HG03039 (cell line): ENCODE results near the gene POLR3E.
"Not testable (repeated sequence)": the region's sequence is repeated elsewhere in the genome, so short reads cannot be mapped to it uniquely, and the experiment has no call there.

Experiments used
- ATAC-seq: cut with Tn5 transposase; IDR thresholded peaks from one replicate; pipeline ENCODE4 v1.9.1; 2021; ENCODE audit warnings: mild to moderate bottlenecking, moderate library complexity; ENCODE audit not compliant: unreplicated experiment

POLR3E gene

DNA sequence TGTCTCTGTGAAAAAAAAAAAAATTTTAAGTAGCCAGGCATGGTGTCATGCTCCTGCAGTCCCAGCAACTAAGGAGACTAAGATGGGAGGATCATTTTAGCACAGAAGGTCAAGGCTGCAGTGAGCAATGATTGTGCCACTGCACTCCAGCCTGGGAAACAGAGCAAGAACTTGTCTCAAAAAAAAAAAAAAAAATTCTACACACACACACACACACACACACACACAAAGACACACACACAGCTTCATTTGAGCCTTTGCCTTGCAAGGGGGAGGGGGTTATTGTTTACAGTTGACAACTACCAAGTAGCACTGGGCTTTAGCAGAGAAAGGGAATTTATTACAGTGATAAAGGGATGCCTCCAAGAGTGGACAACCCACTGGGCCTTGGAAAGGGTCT lies 4.9 kb upstream of the POLR3E start:
- ATAC-seq: no peak

DNA sequence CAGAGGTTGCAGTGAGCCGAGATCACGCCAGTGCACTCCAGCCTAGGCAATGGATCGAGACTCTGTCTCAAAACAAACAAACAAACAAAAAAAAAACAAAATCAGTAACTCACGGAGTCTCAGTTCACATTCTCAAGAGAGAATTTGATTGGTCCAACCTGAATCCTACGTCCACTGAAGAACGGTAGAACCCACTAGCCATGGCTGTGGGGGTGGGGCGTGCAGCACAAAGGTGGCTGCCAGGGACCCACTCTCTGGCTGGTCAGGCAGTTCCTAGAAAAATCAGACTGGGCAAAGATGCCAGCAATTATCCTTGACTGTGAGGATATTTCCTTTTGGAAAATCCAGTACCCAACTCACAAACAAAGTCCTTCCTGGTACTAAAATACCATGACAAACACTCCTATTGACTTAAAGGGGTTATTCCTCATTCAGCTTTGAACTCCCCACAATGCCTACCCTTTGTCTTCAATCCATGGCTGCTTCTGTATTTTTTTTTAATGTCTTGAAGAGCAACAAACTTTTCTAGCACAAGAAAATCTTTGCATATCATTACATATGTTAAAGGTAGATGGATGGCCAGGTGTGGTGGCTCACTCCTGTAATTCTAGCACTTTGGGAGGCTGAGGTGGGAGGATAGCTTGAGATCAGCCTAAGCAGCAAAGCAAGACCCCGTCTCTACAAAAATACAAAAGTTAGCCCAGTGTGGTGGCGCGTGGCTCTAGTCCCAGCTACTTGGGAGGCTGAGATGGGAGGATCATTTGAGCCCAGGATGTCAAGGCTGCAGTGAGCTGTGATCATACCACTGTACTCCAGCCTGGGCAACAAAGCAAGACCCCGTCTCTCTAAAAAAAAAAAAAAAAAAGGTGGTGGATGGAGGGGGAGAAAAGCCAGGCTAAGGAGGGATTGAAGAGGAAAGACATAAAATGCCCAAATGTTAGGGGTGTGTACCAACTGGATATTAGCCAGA lies 3.8 kb upstream of the POLR3E start:
- no peak for ATAC-seq

DNA sequence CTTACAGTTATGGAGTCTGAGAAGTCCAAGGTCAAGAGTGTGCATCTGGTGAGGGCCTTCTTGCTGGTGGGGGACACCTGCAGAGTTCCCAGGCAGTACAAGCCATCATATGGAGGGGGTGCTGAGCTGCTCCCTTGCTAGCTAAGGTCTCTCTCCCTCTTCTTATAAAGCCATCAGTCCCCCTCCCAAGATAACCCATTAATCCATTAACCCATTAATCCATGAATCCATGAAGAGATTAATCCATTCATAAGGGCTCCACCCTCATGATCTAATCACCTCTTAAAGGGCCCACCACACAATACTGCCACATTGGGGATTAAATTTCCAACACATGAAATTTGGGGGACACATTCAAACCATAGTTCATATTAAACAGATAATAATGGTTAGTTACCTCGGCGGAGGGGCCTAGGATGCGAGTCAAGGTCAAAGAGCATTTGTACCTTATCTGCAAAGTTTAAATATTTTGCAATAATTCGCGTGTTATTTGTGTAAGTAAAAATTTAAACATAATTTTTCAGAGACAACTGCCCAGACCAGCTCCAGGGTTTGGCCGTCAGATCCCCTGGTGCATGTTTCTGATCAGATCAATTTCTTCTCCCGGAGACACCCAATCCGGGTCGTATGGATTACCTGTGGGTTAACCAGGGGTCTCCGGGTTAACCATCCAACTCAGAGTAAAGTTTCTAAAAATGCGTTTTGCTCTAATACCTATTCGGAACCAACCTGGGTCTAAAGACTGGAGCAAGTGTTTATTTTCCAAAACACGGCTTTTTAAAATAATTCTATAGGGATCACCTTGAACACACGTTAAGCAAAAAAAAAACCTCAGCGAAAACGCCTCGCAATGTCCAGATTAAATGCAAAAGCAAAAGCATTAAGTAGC lies 740 bp upstream of the POLR3E start:
- ATAC-seq: no peak

DNA sequence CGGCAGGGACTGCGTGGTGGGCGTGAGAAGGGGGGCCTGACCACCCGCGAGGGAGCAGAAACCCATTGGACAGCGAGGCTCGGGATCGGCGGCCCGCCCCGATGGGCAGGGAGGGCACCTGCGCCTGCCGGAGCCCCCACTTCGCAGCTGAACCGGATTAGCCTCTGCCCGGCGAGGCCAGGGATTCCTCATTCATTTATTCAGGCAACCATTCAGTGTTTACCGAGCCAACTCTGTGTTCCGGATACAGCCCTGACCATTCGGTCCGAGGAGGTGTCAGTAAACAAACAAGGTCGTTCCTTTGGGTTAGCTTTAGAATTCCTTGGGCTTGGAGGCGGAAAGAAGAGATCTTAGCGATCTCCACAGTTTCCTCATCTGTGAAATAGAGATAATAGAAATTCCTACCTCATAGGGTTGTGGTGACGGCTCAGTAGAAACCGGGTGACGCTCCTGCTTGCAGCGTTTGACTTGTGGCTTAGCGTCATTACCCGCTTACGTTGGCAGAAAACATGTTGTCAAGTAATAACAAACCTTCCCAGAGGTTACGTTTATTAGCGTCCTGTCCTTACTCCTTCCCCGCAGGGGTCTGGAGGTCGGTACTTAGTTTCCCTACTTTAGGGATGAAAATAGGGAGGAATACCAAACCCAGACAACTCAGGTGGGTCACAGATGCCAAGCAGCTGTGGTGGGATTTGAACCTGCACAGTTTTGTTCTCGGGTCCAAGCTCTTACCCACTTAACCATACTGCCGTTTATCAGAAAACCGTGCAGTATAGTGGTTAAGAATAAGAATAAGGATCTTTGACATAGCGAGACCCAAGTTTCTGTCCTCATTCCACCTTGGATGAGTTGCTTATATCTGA lies 893 bp downstream of the POLR3E start:
- ATAC-seq: peak; percentile 26

DNA sequence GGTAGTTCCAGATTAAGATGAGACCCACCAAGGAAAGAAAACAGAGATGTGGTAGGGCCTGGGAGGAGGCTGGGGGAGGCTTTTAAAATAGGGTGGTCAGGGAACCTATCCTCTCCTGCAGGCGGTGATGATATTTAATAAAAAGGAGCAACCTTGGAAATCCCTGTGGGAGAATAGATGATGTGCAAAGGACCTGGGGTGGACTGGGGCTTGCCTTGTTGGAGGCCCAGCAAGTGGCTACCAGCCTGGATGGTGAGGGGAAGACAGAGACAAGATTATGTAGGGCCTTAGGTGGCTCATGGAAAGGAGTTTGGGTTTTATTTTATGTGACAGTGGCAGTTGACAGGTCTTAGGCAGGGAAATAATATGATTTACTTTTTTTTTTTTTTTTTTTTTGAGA lies 1.8 kb downstream of the POLR3E start:
- ATAC-seq: no peak

- ATAC-seq: no peak
Observed at GRCh38 chr16:22300427-22301071, 3.3 kb downstream of the POLR3E start.

- not testable (repeated sequence) for ATAC-seq
Observed at GRCh38 chr16:22301423-22301822, 4.2 kb downstream of the POLR3E start.

GRCh38 chr16:22302776-22303363 lies 5.7 kb downstream of the POLR3E start:
- no peak for ATAC-seq

- ATAC-seq: no peak
Observed at GRCh38 chr16:22304411-22304810, 7.2 kb downstream of the POLR3E start.

GRCh38 chr16:22306788-22307187 lies 9.6 kb downstream of the POLR3E start:
- ATAC-seq: no peak

GRCh38 chr16:22307838-22308237 lies 10.6 kb downstream of the POLR3E start:
- ATAC-seq: no peak

DNA sequence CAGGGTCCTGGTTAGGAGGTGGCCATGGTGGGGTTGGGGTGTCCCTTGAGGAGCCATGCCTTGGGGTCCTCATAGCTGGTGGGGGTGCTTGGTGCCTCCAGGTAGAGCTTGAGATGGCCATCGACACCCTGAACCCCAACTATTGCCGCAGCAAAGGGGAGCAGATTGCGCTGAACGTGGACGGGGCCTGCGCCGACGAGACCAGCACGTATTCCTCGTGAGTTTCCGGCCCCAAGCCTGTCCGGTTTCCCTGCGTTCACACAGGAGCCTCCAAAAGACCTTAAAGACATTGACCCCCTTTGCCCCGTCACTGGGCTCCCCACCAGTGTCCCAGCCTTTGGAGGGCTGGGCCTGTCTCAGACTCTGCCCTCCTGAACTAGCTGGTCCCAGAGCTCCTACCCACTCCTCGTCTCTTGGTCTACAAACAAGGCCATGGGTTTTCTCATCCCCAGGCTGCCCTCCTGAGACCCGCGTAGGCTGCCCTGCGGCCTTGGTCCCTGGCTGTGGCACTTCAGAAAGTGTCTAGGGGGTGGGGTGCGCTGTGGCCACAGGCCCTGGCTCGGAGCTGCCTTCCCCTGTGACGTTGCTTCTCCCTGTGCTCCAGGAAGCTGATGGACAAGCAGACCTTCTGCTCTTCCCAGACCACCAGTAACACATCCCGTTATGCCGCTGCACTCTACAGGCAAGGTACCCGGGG lies 11.8 kb downstream of the POLR3E start:
- ATAC-seq: no peak

GRCh38 chr16:22311520-22311919 lies 14.3 kb downstream of the POLR3E start:
- ATAC-seq: no peak

- ATAC-seq: no peak
Observed at GRCh38 chr16:22312897-22313781, 15.9 kb downstream of the POLR3E start.

DNA sequence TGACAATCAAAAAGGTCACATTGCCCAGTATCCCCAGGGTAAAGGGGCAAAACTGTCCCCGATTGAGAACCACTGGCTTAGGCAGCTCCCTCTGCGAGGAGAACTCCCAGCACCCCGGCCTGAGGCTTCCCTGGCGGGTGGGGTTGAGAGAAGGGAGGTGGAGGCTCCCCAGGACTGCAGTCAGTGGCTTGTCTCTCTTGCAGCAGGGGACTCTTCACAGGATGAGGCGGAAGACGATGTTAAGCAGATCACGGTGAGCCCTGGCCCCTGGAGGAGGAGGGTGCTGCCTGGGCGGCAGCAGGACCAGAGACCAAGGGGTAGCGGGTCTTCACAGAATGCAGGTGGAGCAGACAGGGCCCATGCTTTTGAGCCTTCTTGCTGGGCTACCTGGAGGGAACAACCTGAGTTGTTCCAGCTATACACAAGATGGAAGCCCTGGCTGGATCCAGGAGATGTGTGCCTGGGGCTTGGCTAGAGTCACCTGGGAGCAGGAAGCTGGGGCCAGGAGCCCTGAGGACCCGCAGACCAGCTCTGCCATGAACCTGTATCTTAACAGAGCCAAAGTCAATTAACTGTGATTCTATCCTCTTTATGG lies 16.8 kb downstream of the POLR3E start:
- ATAC-seq: no peak

DNA sequence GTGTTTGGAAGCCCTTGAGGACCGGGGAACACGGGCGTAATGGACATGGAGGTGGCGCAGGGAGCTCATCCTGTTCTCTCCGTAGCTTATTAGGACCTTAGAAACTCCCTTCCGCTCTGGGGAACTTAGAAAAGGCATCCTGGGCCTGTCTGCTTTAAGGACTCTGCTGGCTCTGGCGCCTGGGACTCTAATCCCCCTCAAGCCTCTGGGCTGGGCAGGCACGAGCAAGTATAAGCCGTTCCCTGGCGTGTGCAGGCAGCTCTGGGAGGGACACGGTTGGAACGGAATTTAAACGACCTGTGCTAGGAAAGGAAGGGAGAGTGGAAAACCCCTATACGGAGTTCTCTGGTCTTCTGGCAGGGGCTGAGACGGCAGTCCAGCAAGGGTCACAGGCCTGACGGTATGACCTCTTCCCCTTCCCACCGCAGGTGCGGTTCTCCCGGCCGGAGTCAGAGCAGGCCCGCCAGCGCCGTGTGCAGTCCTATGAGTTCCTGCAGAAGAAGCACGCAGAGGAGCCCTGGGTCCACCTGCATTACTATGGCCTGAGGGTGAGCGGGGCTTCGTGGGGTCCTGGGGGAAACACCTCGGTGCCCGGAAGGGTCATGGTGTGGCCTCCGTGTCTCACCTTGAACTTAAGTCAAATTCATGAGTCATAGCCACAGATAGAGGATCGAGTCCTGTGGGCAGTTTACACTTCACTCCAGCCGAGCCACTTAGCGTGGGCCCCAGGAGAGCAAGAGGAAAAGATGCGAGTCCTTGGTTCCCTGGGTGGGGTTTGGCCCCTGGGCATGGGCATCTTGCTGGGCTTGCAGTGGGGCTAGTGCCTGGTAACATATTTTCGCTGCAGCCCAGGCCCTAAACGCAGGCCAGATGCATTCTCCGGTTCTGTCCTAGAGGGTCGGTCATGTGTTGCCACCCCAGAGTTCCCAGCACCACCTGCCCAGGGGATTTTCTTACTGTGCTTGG lies 17.7 kb downstream of the POLR3E start:
- no peak for ATAC-seq

DNA sequence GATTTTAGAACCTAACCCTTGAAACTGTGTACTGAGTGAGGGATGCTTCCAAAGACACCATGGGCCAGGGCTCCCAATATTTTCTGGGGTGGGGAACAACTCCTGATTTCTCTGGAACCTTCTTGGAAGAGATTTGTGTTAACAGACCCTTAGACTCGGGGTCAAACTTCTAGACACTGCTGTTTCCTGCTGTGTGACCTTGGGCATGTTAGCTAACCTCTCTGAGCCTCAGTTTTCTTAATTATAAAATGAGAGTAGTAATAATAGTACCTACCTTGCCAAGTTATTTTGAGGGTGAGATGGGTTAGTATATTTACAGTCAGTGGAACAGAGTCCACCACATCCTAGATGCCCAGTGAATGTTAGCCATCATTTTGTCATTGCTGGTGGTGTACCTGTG lies 18.8 kb downstream of the POLR3E start:
- no peak for ATAC-seq
